Renal cortex interstitium (tissue), 11 donors: ENCODE data around the gene ABHD5. TPM values are rescaled to one million over a fixed set of nuclear protein-coding genes. Genes with fewer than 3 reads are reported as not detected.

ENCODE experiments used
- DNase-seq, 11 donors: peaks; one replicate each; pipeline ENCODE4 v3.0.0-alpha.2; 2013; ENCODE audit warnings: low read depth in 9 of 11, low spot score in 4 of 11; ENCODE audit errors: extremely low read depth in 1 of 11
- polyA plus RNA-seq, 3 donors: library from polyadenylated mRNA; unstranded; fragments of 120-200 nt; gene quantifications; one replicate each; pipeline ENCODE4 v1.2.1, GENCODE V29; 2013; ENCODE audit not compliant: insufficient read length in 3 of 3

Gene ABHD5
- polyA plus RNA-seq, 3 donors: 20.1 to 25.2 (median 21.3) TPM

- no peak for DNase-seq
Measured at GRCh38 chr3:43735618-43736017, 44.9 kb downstream of the ABHD5 start.

- no peak for DNase-seq
Measured at GRCh38 chr3:43736558-43737440, 46.1 kb downstream of the ABHD5 start.

GRCh38 chr3:43738305-43738704, 47.6 kb downstream of the ABHD5 start:
- DNase-seq: no peak

- peak in 3 of 11 donors; percentile 13 to 35 (median 17) for DNase-seq
Measured at GRCh38 chr3:43742920-43743319, 52.2 kb downstream of the ABHD5 start.

- DNase-seq: no peak
Measured at GRCh38 chr3:43747641-43748040, 56.9 kb downstream of the ABHD5 start.

- DNase-seq: no peak
Measured at GRCh38 chr3:43748179-43748578, 57.4 kb downstream of the ABHD5 start.

- no peak for DNase-seq
Measured at GRCh38 chr3:43748645-43749044, 57.9 kb downstream of the ABHD5 start.

GRCh38 chr3:43752905-43753304, 62.2 kb downstream of the ABHD5 start:
- DNase-seq: no peak

- DNase-seq: no peak
Measured at GRCh38 chr3:43753741-43754715, 63.3 kb downstream of the ABHD5 start.

- no peak for DNase-seq
Measured at GRCh38 chr3:43755516-43756200, 64.9 kb downstream of the ABHD5 start.

GRCh38 chr3:43757666-43758321, 67.1 kb downstream of the ABHD5 start:
- DNase-seq: no peak

GRCh38 chr3:43758592-43759225, 68.0 kb downstream of the ABHD5 start:
- no peak for DNase-seq

- DNase-seq: no peak
Measured at GRCh38 chr3:43759297-43759782, 68.6 kb downstream of the ABHD5 start.

- DNase-seq: no peak
Measured at GRCh38 chr3:43759938-43760337, 69.2 kb downstream of the ABHD5 start.

GRCh38 chr3:43760938-43761337, 70.2 kb downstream of the ABHD5 start:
- no peak for DNase-seq

- no peak for DNase-seq
Measured at GRCh38 chr3:43762451-43762850, 71.7 kb downstream of the ABHD5 start.

- DNase-seq: no peak
Measured at GRCh38 chr3:43764056-43764455, 73.3 kb downstream of the ABHD5 start.

GRCh38 chr3:43764471-43764870, 73.7 kb downstream of the ABHD5 start:
- no peak for DNase-seq
